Measurements from ENCODE around the gene PM20D1. TPM values are rescaled to one million over a fixed set of nuclear protein-coding genes. Genes with fewer than 3 reads are reported as not detected.
"Not testable (repeated sequence)": the region's sequence is repeated elsewhere in the genome, so short reads cannot be mapped to it uniquely, and the experiment has no call there.

Gene PM20D1
- total and polyA plus RNA-seq, 8 donors = 0.13 to 0.79 (median 0.43) TPM

DNA sequence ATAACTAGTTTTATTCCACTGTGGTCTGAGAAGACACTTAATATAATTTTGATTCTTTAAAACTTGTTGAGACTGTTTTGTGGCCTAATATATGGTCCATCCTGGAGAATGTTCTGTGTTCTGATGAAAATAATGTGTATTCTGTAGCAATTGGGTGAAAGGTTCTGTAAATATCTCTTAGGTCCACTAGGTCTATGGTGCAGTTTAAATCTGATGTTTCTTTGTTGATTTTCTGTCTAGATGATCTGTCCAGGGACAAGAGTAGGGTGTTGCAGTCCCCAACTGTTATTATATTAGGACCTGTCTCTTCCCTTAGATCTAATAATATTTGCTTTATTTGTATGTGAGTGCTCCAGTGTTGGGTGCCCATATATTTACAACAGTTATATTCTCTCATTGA, 33.9 kb upstream of the PM20D1 start:
- no peak overlapping the region for H3K4me3 ChIP-seq
- TF ChIP-seq, protein P1, sequence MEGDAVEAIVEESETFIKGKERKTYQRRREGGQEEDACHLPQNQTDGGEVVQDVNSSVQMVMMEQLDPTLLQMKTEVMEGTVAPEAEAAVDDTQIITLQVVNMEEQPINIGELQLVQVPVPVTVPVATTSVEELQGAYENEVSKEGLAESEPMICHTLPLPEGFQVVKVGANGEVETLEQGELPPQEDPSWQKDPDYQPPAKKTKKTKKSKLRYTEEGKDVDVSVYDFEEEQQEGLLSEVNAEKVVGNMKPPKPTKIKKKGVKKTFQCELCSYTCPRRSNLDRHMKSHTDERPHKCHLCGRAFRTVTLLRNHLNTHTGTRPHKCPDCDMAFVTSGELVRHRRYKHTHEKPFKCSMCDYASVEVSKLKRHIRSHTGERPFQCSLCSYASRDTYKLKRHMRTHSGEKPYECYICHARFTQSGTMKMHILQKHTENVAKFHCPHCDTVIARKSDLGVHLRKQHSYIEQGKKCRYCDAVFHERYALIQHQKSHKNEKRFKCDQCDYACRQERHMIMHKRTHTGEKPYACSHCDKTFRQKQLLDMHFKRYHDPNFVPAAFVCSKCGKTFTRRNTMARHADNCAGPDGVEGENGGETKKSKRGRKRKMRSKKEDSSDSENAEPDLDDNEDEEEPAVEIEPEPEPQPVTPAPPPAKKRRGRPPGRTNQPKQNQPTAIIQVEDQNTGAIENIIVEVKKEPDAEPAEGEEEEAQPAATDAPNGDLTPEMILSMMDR (IDR thresholded peaks at IDR 0.05) = no peak
- ATAC-seq = no peak
- DNase-seq = no peak
- intact Hi-C loops (cut with DNase I) = no loop called here
- H3K36me3 ChIP-seq = no peaks in the 10 kb centered on the region
- no peak overlapping the region for H3K27ac ChIP-seq
- H3K9me3 ChIP-seq = no peaks in the 10 kb centered on the region
- H3K27me3 ChIP-seq = peaks cover 0 to 13% of the 10 kb centered on the region in 2 donors
- H3K4me1 ChIP-seq = no peaks in the 10 kb centered on the region

DNA sequence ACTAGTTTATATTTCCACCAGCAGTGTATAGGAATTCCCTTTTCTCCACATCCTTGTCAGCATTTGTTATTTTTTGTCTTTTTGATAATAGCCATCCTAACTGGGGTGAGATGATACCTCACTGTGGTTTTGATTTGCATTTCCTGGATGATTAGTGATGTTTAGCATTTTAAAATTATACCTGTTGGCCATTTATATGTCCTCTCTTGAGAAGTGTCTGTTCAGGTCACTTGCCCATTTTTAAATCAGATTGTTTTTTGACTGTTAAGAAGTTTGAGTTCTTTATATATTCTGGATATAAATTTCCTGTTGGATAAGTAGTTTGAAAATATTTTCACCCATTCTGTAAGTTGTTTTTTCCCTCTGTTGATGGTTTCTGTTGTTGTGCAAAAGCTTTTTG, 31.0 kb upstream of the PM20D1 start:
- Histone ChIP-seq H3K4me1 (no peaks in the 10 kb centered on the region), H3K4me3 (no peak overlapping the region), H3K27ac (no peak overlapping the region), H3K27me3 (peaks cover 0 to 22% of the 10 kb centered on the region in 2 donors), H3K36me3 (no peaks in the 10 kb centered on the region), H3K9me3 (no peaks in the 10 kb centered on the region)
- intact Hi-C loops (cut with DNase I) = no loop called here
- TF ChIP-seq, protein P1 (IDR thresholded peaks at IDR 0.05) = no peak
- ATAC-seq (no peak), DNase-seq (no peak)

DNA sequence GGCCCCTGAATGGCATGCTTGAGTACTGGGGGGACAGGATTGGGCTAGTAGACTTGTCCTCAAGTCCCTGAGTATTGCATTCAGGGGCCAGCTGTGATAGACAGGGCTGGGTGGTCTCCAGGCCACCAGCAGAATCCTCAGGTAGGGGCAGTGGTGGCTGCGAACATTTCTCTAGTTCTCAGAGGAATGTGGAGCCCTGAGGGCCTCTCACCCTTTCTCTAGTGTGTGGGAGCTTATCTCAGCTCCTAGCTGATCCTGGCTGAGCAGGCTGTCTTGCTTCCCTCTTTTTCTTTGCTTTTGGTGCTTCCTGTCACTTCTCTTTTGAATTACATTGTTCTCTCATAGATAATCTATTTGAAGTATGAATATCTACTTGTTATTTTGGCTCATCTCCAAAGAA, 30.0 kb upstream of the PM20D1 start:
- no peaks in the 10 kb centered on the region for H3K36me3 ChIP-seq
- DNase-seq (no peak), ATAC-seq (no peak)
- TF ChIP-seq, protein P1 (IDR thresholded peaks at IDR 0.05) = no peak
- no peaks in the 10 kb centered on the region for H3K9me3 ChIP-seq
- H3K27ac ChIP-seq = no peak overlapping the region
- intact Hi-C loops (cut with DNase I) = no loop called here
- no peaks in the 10 kb centered on the region for H3K4me1 ChIP-seq
- H3K4me3 ChIP-seq = no peak overlapping the region
- H3K27me3 ChIP-seq = peaks cover 0 to 22% of the 10 kb centered on the region in 2 donors

- H3K9me3 ChIP-seq = peaks cover 0 to 2% of the 10 kb centered on the region in 2 donors
- H3K27me3 ChIP-seq = peaks cover 0 to 22% of the 10 kb centered on the region in 2 donors
- H3K4me1 ChIP-seq = no peaks in the 10 kb centered on the region
- DNase-seq (no peak), ATAC-seq (no peak)
- intact Hi-C loops (cut with DNase I) = no loop called here
- H3K27ac ChIP-seq = no peak overlapping the region
- no peak overlapping the region for H3K4me3 ChIP-seq
- TF ChIP-seq, protein P1 (IDR thresholded peaks at IDR 0.05) = no peak
- H3K36me3 ChIP-seq = no peaks in the 10 kb centered on the region
These were observed 28.1 kb upstream of the PM20D1 start for GRCh38 chr1:205878026-205878425.

DNA sequence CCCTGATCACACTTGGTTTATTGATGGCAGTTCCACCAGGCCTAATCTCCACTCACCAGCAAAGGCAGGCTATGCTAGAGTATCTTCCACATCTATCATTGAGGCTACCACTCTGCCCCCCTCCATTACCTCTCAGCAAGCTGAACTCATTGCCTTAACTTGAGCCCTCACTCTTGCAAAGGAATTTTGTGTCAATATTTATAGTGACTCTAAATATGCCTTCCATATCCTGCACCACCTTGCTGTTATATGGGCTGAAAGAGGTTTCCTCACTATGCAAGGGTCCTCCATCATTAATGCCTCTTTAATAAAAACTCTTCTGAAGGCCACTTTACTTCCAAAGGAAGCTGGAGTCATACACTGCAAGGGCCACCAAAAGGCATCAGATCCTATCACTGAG, 23.2 kb upstream of the PM20D1 start:
- intact Hi-C loops (cut with DNase I); H3K27ac ChIP-seq; H3K4me3 ChIP-seq; H3K36me3 ChIP-seq; H3K27me3 ChIP-seq; DNase-seq; H3K4me1 ChIP-seq; ATAC-seq; H3K9me3 ChIP-seq: not testable (repeated sequence)

- H3K36me3 ChIP-seq = no peaks in the 10 kb centered on the region
- peaks cover 0 to 6% of the 10 kb centered on the region in 2 donors for H3K9me3 ChIP-seq
- no peak overlapping the region for H3K27ac ChIP-seq
- no peaks in the 10 kb centered on the region for H3K27me3 ChIP-seq
- no peak overlapping the region for H3K4me3 ChIP-seq
- intact Hi-C loops (cut with DNase I) = no loop called here
- ATAC-seq (no peak), DNase-seq (no peak)
- H3K4me1 ChIP-seq = no peaks in the 10 kb centered on the region
- TF ChIP-seq, protein P1 (IDR thresholded peaks at IDR 0.05) = no peak
These were observed 20.3 kb upstream of the PM20D1 start for GRCh38 chr1:205870236-205870635.

All from left lung (tissue), 10 donors.